KMS-11 (cell line): ENCODE results near the gene PCDHA10.
"Not testable (repeated sequence)": the region's sequence is repeated elsewhere in the genome, so short reads cannot be mapped to it uniquely, and the experiment has no call there.

Source experiments
- H2AFZ ChIP-seq: fragments of 200-600 bp; sonication (generic); 2 replicates; pipeline ENCODE4 v1.6.1; 2016; ENCODE audit warnings: antibody characterized with exemption, mixed run types, low read depth
- H3K27ac ChIP-seq: fragments of 200-600 bp; sonication (generic); 2 replicates; pipeline ENCODE4 v1.6.1; 2016; ENCODE audit warnings: mild to moderate bottlenecking, mixed run types
- H3K27me3 ChIP-seq: fragments of 200-600 bp; sonication (generic); 2 replicates; pipeline ENCODE4 v1.6.1; 2017; ENCODE audit warnings: mild to moderate bottlenecking, low read depth, mixed run types, moderate library complexity; ENCODE audit not compliant: insufficient read depth
- H3K36me3 ChIP-seq: fragments of 200-600 bp; sonication (generic); 2 replicates; pipeline ENCODE4 v1.6.1; 2017; ENCODE audit warnings: mild to moderate bottlenecking, mixed run types; ENCODE audit not compliant: insufficient read depth
- H3K4me1 ChIP-seq: fragments of 200-600 bp; sonication (generic); 2 replicates; pipeline ENCODE4 v1.6.1; 2016; ENCODE audit warnings: mild to moderate bottlenecking, low read depth, mixed run types; ENCODE audit not compliant: poor library complexity, severe bottlenecking
- H3K4me2 ChIP-seq: fragments of 200-600 bp; sonication (generic); 2 replicates; pipeline ENCODE4 v1.7.0; 2016; ENCODE audit warnings: mild to moderate bottlenecking, mixed run types
- H3K4me3 ChIP-seq: fragments of 200-600 bp; sonication (generic); IDR thresholded peaks from 2 replicates; pipeline ENCODE4 v1.6.1; 2017; ENCODE audit warnings: low read depth, low read length, mixed read lengths; ENCODE audit not compliant: insufficient read depth
- H3K79me2 ChIP-seq: fragments of 200-600 bp; sonication (generic); 2 replicates; pipeline ENCODE4 v1.6.1; 2016; ENCODE audit warnings: low read depth, mixed run types; ENCODE audit not compliant: insufficient read depth
- H3K9ac ChIP-seq: fragments of 200-600 bp; sonication (generic); 2 replicates; pipeline ENCODE4 v1.6.1; 2016; ENCODE audit warnings: mild to moderate bottlenecking, mixed run types
- H4K20me1 ChIP-seq: fragments of 200-600 bp; sonication (generic); 2 replicates; pipeline ENCODE4 v1.6.1; 2016; ENCODE audit warnings: mild to moderate bottlenecking, mixed run types; ENCODE audit not compliant: insufficient read depth
- CTCF ChIP-seq: fragments of 200-600 bp; sonication (generic); conservative IDR thresholded peaks from 2 replicates; pipeline ENCODE4 v1.6.1; 2017; ENCODE audit warnings: low read depth, mild to moderate bottlenecking, antibody characterized with exemption, low read length, moderate library complexity, mixed read lengths

The PCDHA10 gene

GRCh38 chr5:140828362-140828737 lies 27.3 kb upstream of the PCDHA10 start:
- Histone ChIP-seq H4K20me1 (no peaks in the 10 kb centered on the region), H3K27me3 (no peaks in the 10 kb centered on the region), H3K4me1 (no peaks in the 10 kb centered on the region), H3K4me3 (no peak overlapping the region), H3K36me3 (no peaks in the 10 kb centered on the region), H2AFZ (no peak overlapping the region), H3K9ac (no peak overlapping the region), H3K4me2 (no peak overlapping the region), H3K27ac (no peak overlapping the region), H3K79me2 (no peaks in the 10 kb centered on the region)
- no peak for TF ChIP-seq CTCF

- H2AFZ ChIP-seq, H3K27me3 ChIP-seq, H3K4me3 ChIP-seq, H3K36me3 ChIP-seq, H3K9ac ChIP-seq, H3K79me2 ChIP-seq, H3K4me1 ChIP-seq, H3K4me2 ChIP-seq, H3K27ac ChIP-seq, H4K20me1 ChIP-seq: not testable (repeated sequence)
These were observed 25.9 kb upstream of the PCDHA10 start for GRCh38 chr5:140829511-140830501.

- H3K36me3 ChIP-seq, result no peaks in the 10 kb centered on the region
- no peak within 1 kb of the TSS for H3K9ac ChIP-seq
- no peak within 1 kb of the TSS for H2AFZ ChIP-seq
- TF ChIP-seq CTCF, result no peak
- no peaks in the 10 kb centered on the region for H3K79me2 ChIP-seq
- no peaks in the 10 kb centered on the region for H4K20me1 ChIP-seq
- H3K27me3 ChIP-seq, result no peaks in the 10 kb centered on the region
- no peak within 1 kb of the TSS for H3K4me3 ChIP-seq
- no peak within 1 kb of the TSS for H3K4me2 ChIP-seq
- H3K4me1 ChIP-seq, result no peaks in the 10 kb centered on the region
- no peak within 1 kb of the TSS for H3K27ac ChIP-seq
These were observed 21.7 kb upstream of the PCDHA10 start, which contains the start of gene PCDHA7 for GRCh38 chr5:140833993-140834392. TSS of gene PCDHA7 (plus strand) at chr5:140834269. CDS start at chr5:140834384, 115 bp downstream.

GRCh38 chr5:140834439-140835008 lies 21.2 kb upstream of the PCDHA10 start:
- H2AFZ ChIP-seq, H3K4me3 ChIP-seq, H3K27me3 ChIP-seq, H4K20me1 ChIP-seq, H3K79me2 ChIP-seq, H3K9ac ChIP-seq, H3K36me3 ChIP-seq, H3K27ac ChIP-seq, H3K4me2 ChIP-seq, H3K4me1 ChIP-seq: not testable (repeated sequence)

- Histone ChIP-seq H3K4me2 (no peak overlapping the region), H3K4me3 (no peak overlapping the region), H3K27ac (no peak overlapping the region), H3K4me1 (no peaks in the 10 kb centered on the region), H4K20me1 (no peaks in the 10 kb centered on the region), H3K27me3 (no peaks in the 10 kb centered on the region), H3K36me3 (no peaks in the 10 kb centered on the region), H3K9ac (no peak overlapping the region), H3K79me2 (no peaks in the 10 kb centered on the region), H2AFZ (no peak overlapping the region)
- TF ChIP-seq CTCF, result no peak
These were observed 19.8 kb upstream of the PCDHA10 start for GRCh38 chr5:140835622-140836510.
